Lower leg skin (tissue), 3 donors: Measurements from ENCODE around the gene SELENOV.

Experiments
- CTCF ChIP-seq, 3 donors: fragments of 450-650 bp; IDR thresholded peaks; one replicate each; pipeline ENCODE4 v1.5.1; 2016; ENCODE audit warnings: antibody characterized with exemption in 3 of 3, mild to moderate bottlenecking in 3 of 3, moderate library complexity in 2 of 3
- POLR2A ChIP-seq, 2 donors: fragments of 450-650 bp; IDR thresholded peaks; one replicate each; pipeline ENCODE4 v1.6.1; 2016 to 2017; ENCODE audit warnings: antibody characterized with exemption in 2 of 2, mild to moderate bottlenecking in 1 of 2, moderate library complexity in 1 of 2

DNA sequence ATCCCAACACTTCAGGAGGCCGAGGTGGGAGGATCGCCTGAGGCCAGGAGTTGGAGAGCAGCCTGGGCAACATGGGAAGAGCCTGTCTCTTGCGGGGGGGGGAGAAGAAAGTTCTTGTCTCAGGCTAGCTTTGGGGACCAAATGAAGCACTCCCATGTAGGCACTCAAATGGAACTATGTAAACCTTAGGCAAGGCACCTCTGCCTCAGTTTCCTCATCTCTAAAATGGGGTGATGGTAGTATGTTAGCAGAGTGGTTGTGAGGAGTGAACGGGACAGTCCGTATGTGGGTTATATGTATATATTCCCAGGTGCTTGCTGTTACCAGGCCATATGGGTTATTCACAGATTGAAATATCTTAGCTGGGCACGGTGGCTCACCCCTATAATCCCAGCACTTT is 22.7 kb upstream of the SELENOV start:
- TF ChIP-seq POLR2A (IDR thresholded peaks at IDR 0.05) (no peak), CTCF (IDR thresholded peaks at IDR 0.05) (no peak)
